22Rv1 (cell line): Measurements from ENCODE around the gene C9.

ENCODE experiments used
- H3K27ac ChIP-seq: fragments of 450-650 bp; 2 replicates; pipeline ENCODE4 v1.5.1; 2017
- CTCF ChIP-seq: fragments of 450-650 bp; IDR thresholded peaks from 2 replicates; pipeline ENCODE4 v1.5.1; 2017; ENCODE audit warnings: mild to moderate bottlenecking
- ZFX ChIP-seq: fragments of 450-650 bp; IDR thresholded peaks from 2 replicates; pipeline ENCODE4 v1.6.1; 2017; ENCODE audit warnings: antibody characterized with exemption, borderline replicate concordance

Gene C9

GRCh38 chr5:39255406-39255805, 108.9 kb downstream of the C9 start:
- no peak overlapping the region for H3K27ac ChIP-seq
- no peak for TF ChIP-seq CTCF
- no peak for TF ChIP-seq ZFX

GRCh38 chr5:39254671-39255070, 109.6 kb downstream of the C9 start:
- TF ChIP-seq CTCF (no peak), ZFX (no peak)
- no peak overlapping the region for H3K27ac ChIP-seq

DNA sequence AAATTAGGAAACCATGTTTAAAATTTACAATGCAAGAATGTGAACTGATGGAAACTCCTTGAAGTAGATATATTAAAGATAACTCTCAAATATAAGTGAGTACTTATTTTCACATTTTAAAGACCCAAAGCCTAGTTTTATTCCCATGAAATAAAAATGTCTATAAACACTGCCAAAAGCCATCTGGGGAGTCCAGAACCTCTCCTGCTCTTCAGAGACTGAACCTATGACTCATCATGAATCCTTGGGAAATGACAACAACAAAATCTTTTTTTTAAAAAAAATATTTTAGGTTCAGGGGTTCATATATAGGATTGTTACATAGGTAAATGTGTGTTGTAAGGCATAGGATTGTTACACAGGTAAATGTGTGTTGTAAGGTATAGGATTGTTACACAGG, 111.1 kb downstream of the C9 start:
- TF ChIP-seq CTCF (no peak), ZFX (no peak)
- H3K27ac ChIP-seq: no peak overlapping the region

- H3K27ac ChIP-seq: no peak overlapping the region
- no peak for TF ChIP-seq CTCF
- TF ChIP-seq ZFX: no peak
These were observed 114.6 kb downstream of the C9 start for GRCh38 chr5:39249564-39250274.

DNA sequence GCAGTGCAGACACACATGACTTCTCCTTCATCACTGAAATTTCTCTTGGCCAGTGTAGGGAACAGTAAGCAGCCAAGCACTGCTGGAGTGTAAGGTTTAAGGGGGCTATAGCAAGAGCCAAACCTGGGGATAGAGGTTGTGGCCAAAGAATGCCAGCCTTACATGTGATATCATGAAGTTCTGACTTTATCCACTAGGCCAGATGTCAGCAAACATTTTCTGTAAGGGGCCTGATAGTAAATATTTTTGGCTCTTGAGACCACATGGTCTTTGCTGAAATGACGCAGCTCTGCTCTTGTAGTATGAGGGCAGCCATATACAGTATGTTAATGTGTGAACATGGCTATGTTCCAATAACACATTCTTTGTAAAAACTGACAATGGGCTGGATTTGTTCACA, 115.2 kb downstream of the C9 start:
- no peak overlapping the region for H3K27ac ChIP-seq
- no peak for TF ChIP-seq ZFX

GRCh38 chr5:39240750-39241149, 123.5 kb downstream of the C9 start:
- TF ChIP-seq CTCF: no peak
- TF ChIP-seq ZFX: no peak

DNA sequence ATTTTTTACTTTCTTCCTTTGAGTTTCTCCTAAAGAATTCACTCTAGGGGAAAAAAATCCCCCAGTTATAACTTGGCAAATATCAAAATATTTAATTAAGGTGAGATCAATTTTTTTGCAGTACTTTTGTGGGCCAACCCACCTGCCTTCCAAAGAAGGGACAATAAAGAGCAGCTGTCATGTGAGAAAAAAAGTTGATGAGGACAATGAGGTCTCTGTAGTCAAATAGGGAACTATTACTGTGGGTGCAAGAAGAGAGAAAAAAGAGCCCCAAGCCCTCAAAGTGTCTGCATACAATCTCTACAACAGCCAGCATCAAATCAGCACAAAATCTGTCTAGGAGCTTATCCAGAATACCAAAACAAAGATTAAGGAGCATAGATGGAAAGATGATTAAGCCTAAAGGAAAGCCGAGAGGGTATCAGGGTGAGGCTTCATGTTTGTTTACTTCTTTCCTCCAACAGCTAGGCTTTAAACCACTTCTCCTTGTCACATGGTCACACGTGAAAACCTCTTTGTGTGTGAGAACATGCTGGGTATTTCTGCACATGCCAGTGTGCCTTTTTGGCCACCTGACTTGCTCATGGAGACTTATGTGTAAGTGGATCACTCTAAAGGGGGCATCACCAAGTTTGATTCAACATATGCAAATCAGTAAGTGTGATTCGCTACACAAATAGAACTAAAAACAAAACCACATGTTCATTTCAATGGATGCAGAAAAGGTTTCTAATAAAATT, 125.8 kb downstream of the C9 start:
- no peak overlapping the region for H3K27ac ChIP-seq
- TF ChIP-seq ZFX (no peak), CTCF (no peak)

More at GRCh38 chr5:39240750-39241149, 123.5 kb downstream of the C9 start:
- no peak overlapping the region for H3K27ac ChIP-seq
